ENCODE measurements around the gene NIPAL3. TPM values are rescaled to one million over a fixed set of nuclear protein-coding genes. Genes with fewer than 3 reads are reported as not detected.

NIPAL3 gene
- total RNA-seq, 1 donor: 31.8 TPM

- Histone ChIP-seq H3K27ac (ENCODE audit: low read depth, low read length) (peak overlapping the region; percentile 41), H4K20me1 (ENCODE audit: insufficient read depth, low read length) (no peaks in the 10 kb centered on the region), H3K27me3 (ENCODE audit: insufficient read depth, low read length) (no peaks in the 10 kb centered on the region), H3K4me3 (ENCODE audit: insufficient read depth, low read length) (no peak overlapping the region), H3K9me3 (ENCODE audit: low read depth, low read length) (no peaks in the 10 kb centered on the region), H3K79me2 (ENCODE audit: insufficient read depth, low read length) (no peaks in the 10 kb centered on the region), H2AFZ (ENCODE audit: low read length) (peak overlapping the region; percentile 17), H3K4me2 (ENCODE audit: insufficient read depth, low read length) (peak overlapping the region; percentile 7), H3K4me1 (ENCODE audit: insufficient read depth, low read length) (peaks cover 25% of the 10 kb centered on the region), H3K36me3 (ENCODE audit: insufficient read depth, low read length) (peaks cover 4% of the 10 kb centered on the region)
- TF ChIP-seq CTCF (IDR thresholded peaks at IDR 0.05; ENCODE audit: extremely low read depth, low read depth, low read length): no peak
- peak; percentile 82 for DNase-seq (ENCODE audit: insufficient read length, low spot score, missing footprints)
These were observed 31.1 kb upstream of the NIPAL3 start for GRCh38 chr1:24384251-24385090.

- DNase-seq (ENCODE audit: insufficient read length, low spot score, missing footprints): no peak
- Histone ChIP-seq H3K4me1 (ENCODE audit: insufficient read depth, low read length) (peaks cover 17% of the 10 kb centered on the region), H3K9me3 (ENCODE audit: low read depth, low read length) (no peaks in the 10 kb centered on the region), H2AFZ (ENCODE audit: low read length) (no peak overlapping the region), H3K4me3 (ENCODE audit: insufficient read depth, low read length) (no peak overlapping the region), H4K20me1 (ENCODE audit: insufficient read depth, low read length) (no peaks in the 10 kb centered on the region), H3K36me3 (ENCODE audit: insufficient read depth, low read length) (peaks cover 4% of the 10 kb centered on the region), H3K79me2 (ENCODE audit: insufficient read depth, low read length) (no peaks in the 10 kb centered on the region), H3K27me3 (ENCODE audit: insufficient read depth, low read length) (no peaks in the 10 kb centered on the region), H3K27ac (ENCODE audit: low read depth, low read length) (peak overlapping the region; percentile 41), H3K4me2 (ENCODE audit: insufficient read depth, low read length) (no peak overlapping the region)
- TF ChIP-seq CTCF (IDR thresholded peaks at IDR 0.05; ENCODE audit: extremely low read depth, low read depth, low read length): peak; percentile 62
These were observed 30.3 kb upstream of the NIPAL3 start for GRCh38 chr1:24385160-24385940.

- Histone ChIP-seq H3K4me1 (ENCODE audit: insufficient read depth, low read length) (peaks cover 16% of the 10 kb centered on the region), H3K36me3 (ENCODE audit: insufficient read depth, low read length) (peaks cover 4% of the 10 kb centered on the region), H3K79me2 (ENCODE audit: insufficient read depth, low read length) (no peaks in the 10 kb centered on the region), H4K20me1 (ENCODE audit: insufficient read depth, low read length) (no peaks in the 10 kb centered on the region), H3K4me2 (ENCODE audit: insufficient read depth, low read length) (no peak overlapping the region), H3K4me3 (ENCODE audit: insufficient read depth, low read length) (no peak overlapping the region), H3K9me3 (ENCODE audit: low read depth, low read length) (no peaks in the 10 kb centered on the region), H2AFZ (ENCODE audit: low read length) (no peak overlapping the region), H3K27me3 (ENCODE audit: insufficient read depth, low read length) (no peaks in the 10 kb centered on the region), H3K27ac (ENCODE audit: low read depth, low read length) (no peak overlapping the region)
- no peak for TF ChIP-seq CTCF (IDR thresholded peaks at IDR 0.05; ENCODE audit: extremely low read depth, low read depth, low read length)
- DNase-seq (ENCODE audit: insufficient read length, low spot score, missing footprints): no peak
These were observed 29.4 kb upstream of the NIPAL3 start for GRCh38 chr1:24386241-24386640.

GRCh38 chr1:24386931-24387330 is 28.7 kb upstream of the NIPAL3 start:
- H3K4me1 ChIP-seq (ENCODE audit: insufficient read depth, low read length): peaks cover 23% of the 10 kb centered on the region
- DNase-seq (ENCODE audit: insufficient read length, low spot score, missing footprints): no peak
- H3K4me3 ChIP-seq (ENCODE audit: insufficient read depth, low read length): no peak overlapping the region
- no peak for TF ChIP-seq CTCF (IDR thresholded peaks at IDR 0.05; ENCODE audit: extremely low read depth, low read depth, low read length)
- H3K4me2 ChIP-seq (ENCODE audit: insufficient read depth, low read length): no peak overlapping the region
- H3K36me3 ChIP-seq (ENCODE audit: insufficient read depth, low read length): peaks cover 4% of the 10 kb centered on the region
- no peaks in the 10 kb centered on the region for H3K9me3 ChIP-seq (ENCODE audit: low read depth, low read length)
- H3K27ac ChIP-seq (ENCODE audit: low read depth, low read length): no peak overlapping the region
- H4K20me1 ChIP-seq (ENCODE audit: insufficient read depth, low read length): no peaks in the 10 kb centered on the region
- H2AFZ ChIP-seq (ENCODE audit: low read length): no peak overlapping the region
- H3K27me3 ChIP-seq (ENCODE audit: insufficient read depth, low read length): no peaks in the 10 kb centered on the region
- no peaks in the 10 kb centered on the region for H3K79me2 ChIP-seq (ENCODE audit: insufficient read depth, low read length)

All from osteoblast (primary cell).